Embryonic facial prominence (tissue), 1 donor: ENCODE results near the gene IFT43.

Experiments used
- DNase-seq: peaks from one replicate; pipeline ENCODE4 v3.0.0-alpha.2; 2016; ENCODE audit errors: extremely low spot score

Gene IFT43

DNA sequence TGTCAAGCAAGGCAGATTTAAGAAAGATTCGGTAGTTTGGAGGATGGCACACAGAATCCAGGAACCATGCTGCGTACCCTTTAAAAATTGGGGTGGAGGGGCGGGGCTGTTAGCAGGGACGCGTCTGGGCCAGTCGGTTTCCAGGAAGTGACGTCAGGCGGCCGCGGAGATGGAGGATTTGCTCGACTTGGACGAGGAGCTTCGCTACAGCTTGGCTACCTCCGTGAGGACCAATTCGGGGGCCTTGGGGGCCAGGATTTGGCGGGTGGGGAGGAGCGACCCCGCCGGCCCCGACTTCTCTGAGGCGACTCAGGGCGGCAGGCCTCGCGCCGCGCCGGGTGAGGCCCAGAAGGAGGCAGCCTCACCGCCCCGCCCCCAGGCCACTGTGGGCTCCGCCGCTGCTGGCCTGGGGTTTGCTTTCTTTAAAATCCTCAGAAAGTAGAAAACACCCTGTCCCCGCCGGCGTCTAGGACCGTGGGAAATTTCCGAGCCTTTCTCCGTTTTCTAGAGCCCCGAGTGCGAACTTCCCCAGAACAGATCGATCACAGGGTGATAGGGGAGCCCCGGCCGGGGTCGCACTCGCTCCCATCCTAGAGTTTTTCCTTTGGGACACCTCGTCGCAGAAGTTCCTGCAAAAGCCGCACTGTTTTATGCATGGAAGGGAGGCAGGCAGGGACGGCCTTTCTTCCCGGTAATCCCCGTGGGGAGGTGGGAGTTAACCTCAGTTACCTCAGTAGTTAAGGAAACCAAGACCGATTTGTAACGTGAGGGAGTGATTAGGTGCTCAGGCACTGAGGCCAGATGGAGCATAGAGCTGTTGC lies at the start of gene IFT43:
Gene IFT43 (plus strand): TSS at position 146 of the 821 bp plus-strand sequence. CDS start 24 bp downstream, at position 170.
- peak; percentile 87 for DNase-seq

DNA sequence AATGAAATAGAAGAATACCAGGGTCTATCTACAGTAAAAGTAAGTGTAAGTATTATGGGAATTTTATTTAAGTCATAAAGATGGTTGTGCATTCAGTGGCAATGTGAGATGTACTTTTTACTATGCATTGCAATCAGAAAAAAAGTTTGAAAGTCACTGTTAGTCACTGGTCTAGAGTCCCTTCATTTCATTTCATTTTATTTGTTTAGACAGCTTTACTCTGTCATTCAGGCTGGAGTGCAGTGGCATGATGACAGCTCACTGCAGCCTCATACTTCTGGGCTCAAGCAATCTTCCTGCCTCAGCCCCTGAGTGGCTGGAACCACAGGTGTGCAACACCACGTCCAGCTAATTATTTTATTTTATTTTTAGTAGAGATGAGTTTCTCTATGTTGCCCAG lies 46.4 kb upstream of the IFT43 start:
- no peak for DNase-seq

DNA sequence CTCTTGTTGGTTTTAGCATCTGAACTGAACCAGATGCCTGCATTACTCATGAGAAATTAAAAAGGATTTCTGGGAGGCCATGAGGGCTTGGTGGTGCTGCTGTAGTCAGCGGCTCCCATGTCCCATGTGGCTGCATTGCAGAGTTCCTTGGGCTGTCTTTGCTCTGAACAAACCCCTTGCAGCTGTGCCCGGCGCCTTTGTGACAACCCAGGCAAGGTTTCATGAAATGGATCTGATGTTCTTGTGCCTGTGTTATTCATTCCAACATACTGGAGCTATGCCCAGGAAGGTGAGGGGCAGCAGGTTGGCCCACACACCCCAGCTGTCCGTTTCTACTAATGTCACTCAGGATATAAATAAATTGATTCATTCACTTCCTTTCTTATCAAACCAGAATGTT lies 44.5 kb upstream of the IFT43 start:
- DNase-seq, result no peak

DNA sequence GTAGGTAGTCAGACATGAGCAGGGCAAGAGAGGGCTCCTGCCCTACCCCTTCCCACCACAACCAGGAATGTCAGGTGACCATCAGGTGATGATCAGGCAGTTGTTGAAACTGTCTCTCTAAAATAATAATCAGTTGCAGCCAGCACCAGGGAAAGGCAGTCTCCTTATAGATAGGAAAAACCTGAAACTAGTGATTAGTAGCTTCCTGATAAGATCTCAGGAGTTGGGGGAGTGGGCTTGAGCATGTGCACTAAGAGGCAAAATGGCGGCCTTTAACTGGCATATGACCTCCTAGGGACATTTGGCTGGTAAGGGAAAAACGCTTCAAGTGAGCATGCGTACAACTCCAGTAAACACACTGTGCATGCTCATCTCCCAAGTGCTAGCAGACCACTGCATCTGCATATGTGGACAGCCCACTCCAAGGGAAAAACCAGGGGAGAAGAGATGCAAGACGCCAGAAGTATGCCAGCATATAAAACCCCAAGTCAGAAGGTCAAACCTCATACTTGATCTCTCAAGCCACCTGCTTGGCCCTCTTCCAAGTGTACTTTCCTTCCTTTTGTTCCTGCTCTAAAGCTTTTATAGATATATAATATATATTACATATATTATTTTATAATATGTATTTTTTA lies 40.8 kb upstream of the IFT43 start:
- DNase-seq, result no peak

DNA sequence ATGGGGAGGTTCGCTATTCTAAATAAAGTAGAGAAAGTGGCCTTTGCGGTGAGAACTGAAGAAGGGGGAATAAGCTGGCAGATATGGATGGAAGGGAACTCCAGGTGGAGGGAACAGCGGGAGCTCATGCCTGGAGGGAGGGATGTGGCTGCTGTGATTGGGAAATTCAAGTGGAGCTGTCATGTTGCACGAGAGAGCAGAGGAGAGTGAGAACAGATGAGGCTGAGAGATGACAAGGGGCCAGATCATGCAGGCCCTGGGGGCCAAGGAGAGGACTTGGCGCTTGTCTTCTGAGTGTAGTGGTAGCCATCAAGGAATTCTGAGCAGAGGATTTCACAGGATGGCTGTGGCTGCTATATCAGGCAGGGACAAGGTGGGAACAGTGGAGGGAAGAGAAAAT lies 38.8 kb upstream of the IFT43 start:
- DNase-seq, result no peak

DNA sequence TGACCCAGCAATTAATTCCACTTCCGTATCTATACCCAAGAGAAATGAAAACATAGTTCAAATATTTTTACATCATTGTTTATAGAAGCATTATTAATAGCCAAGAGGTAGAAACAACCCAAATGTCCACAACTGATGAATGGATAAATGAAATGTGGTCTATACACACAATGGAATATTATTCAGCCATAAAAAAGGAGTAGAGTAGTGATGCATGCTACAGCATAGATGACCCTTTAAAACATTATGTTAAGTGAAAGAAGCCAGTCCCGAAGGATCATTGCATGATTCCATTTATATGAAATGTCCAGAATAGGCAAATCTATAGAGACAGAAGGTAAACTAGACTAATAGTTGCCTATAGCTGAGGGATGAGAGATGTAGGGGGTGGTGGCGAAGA lies 33.1 kb upstream of the IFT43 start:
- DNase-seq, result no peak

DNA sequence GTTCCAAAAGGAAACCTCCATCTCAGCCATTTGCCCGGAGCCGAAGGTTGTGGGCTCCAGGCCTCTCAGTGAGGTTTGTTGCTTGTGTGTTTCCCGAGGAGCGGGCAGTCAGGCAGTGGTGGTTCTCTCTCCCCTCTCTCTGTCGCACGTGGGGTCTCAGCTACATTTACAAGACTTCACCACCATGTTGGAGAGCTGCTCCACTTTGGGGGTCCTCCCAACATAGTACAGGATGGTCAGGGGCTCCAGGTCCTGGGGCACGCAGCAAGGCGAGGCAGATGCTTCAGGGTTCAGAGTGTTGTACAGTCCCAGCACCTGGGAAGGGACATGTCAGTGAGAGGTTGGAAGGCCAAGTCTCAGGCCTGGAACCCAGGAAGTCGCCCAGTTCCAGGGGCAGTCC lies 26.5 kb upstream of the IFT43 start:
- no peak for DNase-seq

DNA sequence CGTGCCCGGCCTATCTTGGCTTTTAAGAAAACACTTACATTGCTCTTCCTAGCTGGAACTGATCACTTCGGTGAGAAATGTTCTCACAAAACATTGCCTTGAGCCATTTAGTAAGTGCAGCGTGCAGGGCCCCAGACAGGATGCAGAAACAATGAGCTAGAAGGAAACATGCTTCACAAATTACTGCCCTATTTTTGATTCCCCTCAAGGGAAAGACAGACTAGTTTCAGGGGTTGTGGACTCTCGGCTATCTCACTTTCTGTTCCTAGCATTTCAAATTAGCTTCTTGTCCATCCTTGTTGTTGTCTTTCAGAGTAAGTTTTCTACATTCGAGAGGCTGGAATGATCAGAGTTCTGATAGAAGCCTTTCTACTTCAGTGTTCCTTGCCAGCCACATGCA lies 25.3 kb upstream of the IFT43 start:
- DNase-seq, result no peak

DNA sequence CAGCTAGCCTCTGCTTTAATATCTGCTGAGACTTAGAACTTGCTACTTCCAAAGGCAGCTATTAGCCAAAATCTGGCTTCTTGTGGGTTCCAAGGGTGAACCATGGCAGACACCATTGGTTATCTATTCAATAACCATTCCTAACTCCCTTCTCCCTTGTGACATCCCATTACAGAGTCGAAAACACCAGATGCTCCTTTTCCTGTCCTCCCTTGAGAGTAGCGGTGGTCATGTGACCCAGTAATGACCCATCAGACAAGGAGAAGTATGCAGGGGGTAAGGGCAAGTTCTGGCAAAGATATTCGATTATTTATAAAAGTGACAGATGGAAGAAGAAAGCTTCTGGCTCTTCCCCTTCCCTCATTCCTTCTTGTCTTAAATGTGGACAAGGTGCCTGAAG lies 23.9 kb upstream of the IFT43 start:
- no peak for DNase-seq

DNA sequence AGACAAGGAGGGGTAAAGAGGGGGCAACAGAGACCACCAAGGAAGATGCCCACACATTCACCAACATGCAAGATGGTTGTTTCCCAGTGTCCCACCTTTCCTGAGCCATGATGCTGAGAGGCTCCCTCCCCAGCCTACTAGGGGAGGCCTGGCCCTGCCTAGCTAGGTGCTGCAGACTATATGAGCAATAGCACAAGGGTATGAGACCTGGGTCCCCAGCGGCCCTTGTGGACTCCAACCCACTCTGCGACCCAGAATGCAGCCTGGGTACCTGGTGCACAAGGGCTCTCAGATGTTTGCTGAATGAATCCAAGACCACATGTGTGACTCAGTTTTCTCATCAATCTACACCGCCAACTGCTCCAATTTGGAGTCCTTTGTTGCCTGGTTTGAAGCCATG lies 17.7 kb upstream of the IFT43 start:
- no peak for DNase-seq

DNA sequence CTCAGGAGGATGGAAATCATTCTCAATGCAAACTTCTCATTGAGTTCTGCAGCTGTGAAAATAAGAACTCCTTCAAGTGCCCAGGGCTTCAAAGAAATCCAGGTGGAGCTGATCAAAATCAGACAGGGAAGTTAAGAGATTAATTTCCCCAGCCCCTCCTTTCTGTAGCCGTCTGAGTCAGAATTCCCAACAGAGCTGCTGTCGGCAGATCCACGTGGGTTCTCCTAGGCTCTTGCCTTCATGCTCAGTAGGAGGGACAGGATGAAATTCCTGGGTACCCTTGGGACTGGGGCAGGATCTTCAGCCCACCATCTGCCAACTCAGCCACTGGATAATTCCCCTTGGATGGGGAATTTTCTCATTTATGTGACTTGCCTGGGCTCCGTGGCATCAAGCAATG lies 17.1 kb upstream of the IFT43 start:
- DNase-seq, result no peak

DNA sequence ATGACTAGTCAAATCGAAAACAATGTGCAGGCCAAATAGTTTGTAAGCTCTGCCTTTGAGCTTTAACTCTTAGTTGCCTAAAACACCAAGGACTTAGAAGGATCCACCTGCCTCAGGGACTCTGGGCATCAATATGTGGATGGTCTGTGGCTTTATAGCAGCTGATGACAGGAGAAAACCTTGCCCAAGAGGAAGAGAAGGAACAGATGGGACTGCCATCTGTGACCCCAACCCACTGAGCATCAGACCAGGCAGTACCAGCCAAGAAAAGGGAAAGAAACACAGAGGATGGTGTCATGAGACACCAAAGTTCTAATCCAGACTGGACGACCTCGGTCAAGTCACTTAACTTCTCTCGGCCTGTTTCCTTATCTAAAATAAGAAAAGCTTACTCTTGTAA lies 16.4 kb upstream of the IFT43 start:
- no peak for DNase-seq

DNA sequence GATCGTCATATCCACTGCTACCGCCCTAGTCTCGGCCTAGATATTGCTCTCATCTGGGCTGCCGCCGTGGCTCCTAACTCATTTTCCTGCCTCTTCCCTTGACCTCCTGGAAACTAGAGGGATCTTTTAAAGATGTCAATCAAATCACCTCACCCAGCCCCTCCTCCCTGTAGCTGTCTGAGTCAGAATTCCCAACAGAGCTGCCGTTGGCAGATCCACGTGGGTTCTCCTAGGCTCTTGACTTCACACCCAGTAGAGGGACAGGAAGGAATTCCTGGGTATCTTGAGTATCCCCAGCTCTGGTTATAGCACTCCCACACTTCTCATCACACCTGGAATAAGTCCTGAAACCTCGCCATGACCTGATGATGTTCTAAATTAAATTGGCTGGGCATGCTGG lies 15.7 kb upstream of the IFT43 start:
- no peak for DNase-seq

DNA sequence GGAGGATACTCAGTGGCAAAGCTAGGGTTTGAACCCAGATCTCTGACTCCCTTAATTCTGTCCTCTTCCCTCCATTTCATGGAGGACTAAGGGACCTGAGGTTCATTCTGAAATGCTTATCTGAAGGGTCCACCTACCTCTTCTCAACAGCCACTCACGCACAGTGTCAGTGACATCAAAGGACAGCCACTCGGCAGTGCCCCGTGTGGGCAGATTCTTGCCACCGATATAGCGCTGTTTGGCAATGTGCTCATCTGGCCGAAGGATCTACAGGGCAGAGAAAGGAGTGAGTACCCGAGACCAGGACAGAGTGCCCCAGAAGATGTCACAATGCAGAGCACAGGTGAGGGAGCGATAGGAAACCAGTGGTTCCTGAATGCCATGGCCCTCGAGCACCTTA lies 14.6 kb upstream of the IFT43 start:
- DNase-seq, result no peak

DNA sequence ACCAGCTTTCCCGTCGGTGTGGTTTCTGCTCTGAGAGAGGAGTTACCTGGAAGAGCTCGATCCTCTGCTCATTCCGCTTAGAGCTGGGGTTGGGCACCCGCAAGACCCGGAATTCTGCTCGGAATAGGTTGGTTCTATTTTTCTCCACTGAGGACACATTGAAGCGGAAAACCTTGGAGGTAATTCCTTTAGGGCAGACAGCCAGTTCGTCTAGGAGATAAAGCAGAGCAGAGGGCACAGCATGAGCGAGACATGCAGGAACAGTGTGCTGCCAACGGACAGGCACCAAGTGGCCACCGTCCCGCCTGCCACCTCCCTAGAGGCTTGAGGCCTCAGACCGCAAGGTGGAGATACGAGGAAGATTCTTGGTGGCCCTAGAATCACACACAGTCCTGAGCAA lies 14.1 kb upstream of the IFT43 start:
- DNase-seq, result no peak

DNA sequence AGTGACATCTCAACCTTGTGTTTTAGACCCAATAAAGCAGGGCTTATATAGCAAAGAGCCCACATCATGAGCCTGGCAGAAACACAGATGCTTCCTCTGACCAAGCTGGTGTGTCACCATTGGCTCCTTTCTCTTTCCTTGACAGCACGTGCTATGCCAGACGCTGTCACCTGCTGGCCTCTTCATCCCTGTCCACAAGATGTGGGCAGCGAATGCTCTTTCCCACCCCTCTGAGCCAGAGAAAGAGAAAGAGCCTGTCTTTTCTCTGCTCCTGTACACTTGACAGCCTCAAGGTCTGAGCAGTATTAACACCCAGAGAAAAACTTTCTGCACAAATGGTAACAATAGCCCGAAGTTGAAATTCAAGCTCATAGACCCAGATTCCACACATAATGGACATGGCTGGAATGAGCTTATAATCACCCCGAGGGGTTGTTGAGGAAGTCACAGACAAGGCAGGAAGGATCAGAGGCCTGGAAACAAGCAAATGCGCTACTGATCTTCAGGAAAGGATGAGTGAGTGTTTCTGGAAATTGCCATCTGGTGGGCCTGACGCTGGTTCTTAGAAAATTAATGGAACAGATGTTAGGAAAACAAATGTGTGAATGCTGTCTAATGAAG lies 12.7 kb upstream of the IFT43 start:
- DNase-seq, result no peak

DNA sequence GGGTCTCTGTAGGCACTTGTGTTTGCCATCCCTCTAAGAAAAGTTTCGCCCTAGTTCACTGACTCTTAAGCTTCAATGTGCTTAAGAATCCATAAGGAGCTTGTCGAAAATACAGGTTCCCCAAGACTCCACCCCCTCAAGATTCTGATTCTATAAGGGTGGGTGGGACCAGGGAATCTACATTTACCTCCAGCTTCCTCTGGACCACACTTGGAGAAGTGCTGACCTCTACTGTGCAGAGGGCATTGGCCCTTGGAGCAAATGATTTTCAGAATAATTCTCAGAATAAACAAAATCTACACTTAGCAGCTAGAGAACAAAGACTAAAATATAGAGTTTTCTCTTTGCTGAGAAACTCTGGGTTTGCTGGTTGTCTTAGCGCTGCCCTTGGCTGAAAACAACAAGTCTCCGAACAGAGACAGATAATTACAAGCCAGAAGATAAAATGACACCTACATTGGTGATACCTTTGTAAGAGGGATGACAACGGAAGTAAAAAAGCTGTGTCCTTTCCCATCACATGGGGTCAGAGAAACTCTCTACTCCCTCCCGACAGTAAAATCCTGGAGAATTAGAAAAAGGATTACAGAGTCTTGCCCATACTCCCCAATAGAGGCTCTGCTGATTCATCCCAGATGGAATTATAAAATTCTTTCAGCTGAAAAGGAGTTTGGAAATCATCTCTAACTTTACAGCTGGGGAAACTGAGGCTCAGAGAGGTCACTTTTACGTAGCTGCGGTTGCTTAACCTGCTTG lies 8.6 kb upstream of the IFT43 start:
- DNase-seq, result no peak

DNA sequence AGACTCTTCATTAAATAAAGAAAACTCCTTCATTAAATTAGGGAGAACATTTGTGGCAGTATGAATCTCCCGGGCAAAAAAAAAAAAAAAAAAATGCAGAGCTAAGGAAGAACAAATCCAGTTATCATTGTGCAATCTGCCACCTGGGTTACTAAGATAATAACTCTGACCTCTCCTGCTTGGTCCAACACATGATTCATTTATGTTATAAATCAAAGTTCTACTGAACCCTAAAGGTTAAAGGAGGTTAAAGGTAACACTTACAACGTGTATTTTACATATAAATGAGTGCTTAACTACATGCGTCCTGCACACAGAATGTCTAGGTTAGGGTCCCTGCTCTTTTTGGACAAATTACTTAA lies 8.0 kb upstream of the IFT43 start:
- DNase-seq, result no peak

DNA sequence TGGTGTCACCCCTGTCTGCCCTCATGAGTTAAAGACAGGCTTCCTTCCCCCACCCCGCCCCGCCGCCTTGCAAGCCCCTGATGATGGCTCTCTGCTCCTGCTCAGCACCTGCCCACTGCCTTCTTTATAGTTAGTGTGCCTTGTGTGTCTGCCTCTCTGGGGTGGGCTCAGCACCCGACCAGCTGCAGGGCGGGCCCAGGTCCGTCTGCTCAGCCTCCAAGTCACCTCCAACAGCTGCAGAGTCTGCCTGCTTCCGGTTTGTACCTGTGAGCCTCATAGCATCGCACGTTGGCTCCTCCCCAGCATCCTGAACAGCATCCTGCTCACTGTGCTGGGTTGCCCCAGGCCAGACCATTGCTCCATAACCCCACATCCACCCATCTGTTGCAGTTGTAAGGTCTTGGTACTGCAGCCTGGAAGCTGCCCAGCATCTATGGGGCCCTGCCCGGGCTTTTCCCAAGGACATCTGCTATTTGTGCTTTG lies 7.3 kb upstream of the IFT43 start:
- no peak for DNase-seq

DNA sequence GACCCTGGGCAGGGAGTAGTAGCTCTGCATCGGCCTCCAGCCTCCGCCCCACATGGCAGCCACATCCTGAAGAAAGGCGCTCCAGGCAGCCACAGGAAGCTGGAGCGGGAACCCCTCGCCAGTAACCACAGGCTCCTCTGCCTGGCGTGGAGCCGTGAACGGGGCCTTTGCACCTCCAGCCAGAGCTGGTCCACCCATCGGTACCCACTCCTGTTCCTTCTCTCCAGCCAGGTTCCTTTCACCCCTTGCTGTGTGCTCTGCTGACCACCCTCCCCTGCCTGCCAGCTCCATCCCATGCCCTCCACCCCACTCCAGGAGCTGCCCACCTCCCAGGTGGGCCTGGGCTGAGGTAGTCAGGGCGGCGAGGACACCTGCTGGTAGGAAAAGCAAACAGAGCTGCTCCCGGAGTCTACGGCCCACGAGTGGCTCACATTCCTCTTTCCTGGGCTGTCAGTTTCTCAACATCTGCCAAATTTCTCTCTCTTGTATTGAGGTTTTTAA lies 6.4 kb upstream of the IFT43 start:
- DNase-seq, result no peak

DNA sequence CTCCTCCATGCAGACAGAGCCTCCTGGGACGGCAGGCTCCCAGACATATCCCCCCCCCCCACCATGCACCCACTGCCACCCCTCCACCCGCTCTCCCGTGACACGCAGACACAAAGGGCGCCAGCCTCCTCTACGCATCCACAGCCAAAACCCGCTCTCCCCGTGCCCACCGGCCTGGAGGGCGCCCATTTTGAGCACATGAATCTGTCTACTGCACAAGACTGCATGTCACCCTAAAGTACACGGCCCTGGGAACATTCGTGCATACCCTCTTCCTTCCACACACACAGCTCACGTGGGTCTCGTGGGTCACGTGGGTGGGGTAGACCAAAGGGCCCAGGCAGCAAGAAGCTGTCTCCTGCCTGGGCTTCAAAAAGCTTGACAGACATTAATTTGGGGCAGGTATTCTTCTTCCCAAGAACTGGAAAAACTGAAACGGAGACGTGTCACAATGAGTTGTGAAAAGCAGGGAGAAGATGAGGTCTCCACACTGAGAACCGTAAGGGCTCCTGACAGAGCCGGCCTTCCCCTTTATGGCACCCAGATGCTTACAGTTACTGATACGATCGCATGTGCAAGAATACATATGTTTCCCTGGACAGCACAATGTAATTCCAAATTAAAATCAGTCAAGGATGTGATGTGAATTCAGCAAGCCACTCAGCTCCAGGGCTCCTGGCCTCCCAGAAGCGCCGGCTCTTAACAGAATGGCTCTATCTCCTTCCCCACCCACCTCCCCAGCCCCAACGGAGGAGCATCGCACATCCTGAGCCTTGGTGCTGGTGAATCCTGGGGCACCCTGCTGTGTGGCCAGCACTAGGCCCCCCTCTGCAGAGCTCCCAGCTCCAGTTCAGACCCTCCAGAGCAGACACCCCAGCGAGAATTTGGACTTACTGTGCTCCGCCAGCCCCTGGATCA lies 5.7 kb upstream of the IFT43 start:
- DNase-seq, result no peak
